22Rv1 (cell line): ENCODE data around the gene BEAN1.

ENCODE experiments used
- CTCF ChIP-seq: fragments of 450-650 bp; IDR thresholded peaks from 2 replicates; pipeline ENCODE4 v1.5.1; 2017; ENCODE audit warnings: mild to moderate bottlenecking
- ZFX ChIP-seq: fragments of 450-650 bp; IDR thresholded peaks from 2 replicates; pipeline ENCODE4 v1.6.1; 2017; ENCODE audit warnings: antibody characterized with exemption, borderline replicate concordance

GRCh38 chr16:66525396-66526180, 98.5 kb downstream of the BEAN1 start:
- TF ChIP-seq CTCF (no peak), ZFX (no peak)
